NK-92 (cell line): ENCODE measurements around the gene ATXN2L.
"Not testable (repeated sequence)": the region's sequence is repeated elsewhere in the genome, so short reads cannot be mapped to it uniquely, and the experiment has no call there.

ENCODE experiments used
- DNase-seq: peaks from one replicate; lab custom pipeline; 2025; ENCODE audit not compliant: unreplicated experiment; lab: John Stamatoyannopoulos, UW

Gene ATXN2L

GRCh38 chr16:28822520-28823290 is at the start of gene ATXN2L:
ATXN2L (plus strand) TSS chr16:28822999; CDS start chr16:28823260, 261 bp downstream.
- DNase-seq: peak; percentile 17

GRCh38 chr16:28781697-28782096 is 41.1 kb upstream of the ATXN2L start:
- not testable (repeated sequence) for DNase-seq

GRCh38 chr16:28782357-28782756 is 40.4 kb upstream of the ATXN2L start:
- not testable (repeated sequence) for DNase-seq

- not testable (repeated sequence) for DNase-seq
These were observed 20.4 kb upstream of the ATXN2L start for GRCh38 chr16:28802235-28803019.

DNA sequence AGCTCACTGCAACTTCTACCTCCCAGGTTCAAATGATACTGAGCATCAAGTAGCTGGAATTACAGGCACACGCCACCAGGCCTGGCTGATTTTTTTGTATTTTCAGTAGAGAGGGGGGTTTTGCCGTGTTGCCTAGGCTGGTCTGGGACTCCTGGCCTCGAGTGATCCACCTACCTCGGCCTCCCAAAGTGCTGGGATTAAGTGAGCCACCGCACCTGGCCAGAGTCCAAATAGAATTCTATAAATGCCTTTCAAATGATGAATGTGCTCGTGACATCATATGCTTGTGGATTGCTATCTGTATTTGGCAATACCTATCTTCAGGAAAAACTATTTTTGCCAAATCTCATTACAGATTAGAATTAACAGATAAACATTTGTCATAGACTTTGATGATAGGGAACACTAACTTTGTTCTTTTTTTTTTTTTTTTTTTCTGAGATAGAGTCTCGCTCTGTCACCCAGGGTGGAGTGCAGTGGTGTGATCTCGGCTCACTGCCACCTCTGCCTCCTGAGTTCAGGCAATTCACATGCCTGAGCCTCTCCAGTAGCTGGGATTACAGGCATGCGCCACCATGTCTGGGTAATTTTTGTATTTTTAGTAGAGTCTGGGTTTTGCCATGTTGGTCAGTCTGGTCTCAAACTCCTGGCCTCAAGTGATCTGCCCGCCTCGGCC is 15.2 kb upstream of the ATXN2L start:
- not testable (repeated sequence) for DNase-seq

GRCh38 chr16:28820016-28820415 is 2.8 kb upstream of the ATXN2L start:
- DNase-seq: no peak

DNA sequence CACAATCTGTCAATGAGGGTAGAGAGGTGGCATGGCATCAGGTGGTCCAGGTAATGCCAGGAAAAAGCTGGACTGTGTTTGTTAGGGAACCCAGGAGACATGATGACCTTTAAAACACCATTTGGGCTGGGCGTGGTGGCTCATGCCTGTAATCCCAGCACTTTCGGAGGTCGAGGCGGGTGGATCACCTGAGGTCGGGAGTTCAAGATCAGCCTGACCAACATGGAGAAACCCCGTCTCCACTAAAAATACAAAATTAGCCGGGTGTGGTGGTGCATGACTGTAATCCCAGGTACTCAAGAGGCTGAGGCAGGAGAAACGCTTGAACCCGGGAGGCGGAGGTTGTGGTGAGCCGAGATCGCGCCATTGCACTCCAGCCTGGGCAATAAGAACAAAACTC is 2.3 kb upstream of the ATXN2L start:
- DNase-seq: not testable (repeated sequence)

- DNase-seq: no peak
These were observed 802 bp upstream of the ATXN2L start for GRCh38 chr16:28821874-28822519.

DNA sequence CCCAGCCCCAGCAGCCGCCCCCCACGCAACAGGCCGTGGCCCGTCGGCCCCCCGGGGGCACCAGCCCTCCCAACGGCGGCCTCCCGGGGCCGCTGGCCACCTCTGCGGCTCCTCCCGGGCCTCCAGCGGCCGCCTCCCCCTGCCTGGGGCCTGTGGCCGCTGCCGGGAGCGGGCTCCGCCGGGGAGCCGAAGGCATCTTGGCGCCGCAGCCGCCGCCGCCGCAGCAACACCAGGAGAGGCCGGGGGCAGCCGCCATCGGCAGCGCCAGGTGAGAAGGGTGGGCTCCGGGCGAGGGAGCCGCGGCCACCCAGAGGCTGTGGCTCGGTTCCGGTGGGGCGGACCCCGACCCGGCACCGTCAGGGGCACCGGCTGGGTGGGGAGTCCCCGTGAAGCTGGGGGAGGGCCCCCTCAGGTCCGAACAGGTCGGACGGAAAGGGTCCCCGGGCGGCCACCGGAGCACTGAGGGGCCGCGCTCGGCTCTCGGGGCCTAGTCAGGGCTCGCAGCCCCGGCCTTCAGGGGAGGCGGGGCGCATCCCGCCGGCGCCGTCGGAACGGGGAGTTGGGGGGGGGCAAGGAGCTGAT is 583 bp downstream of the ATXN2L start:
- DNase-seq: no peak

GRCh38 chr16:28823873-28824716 is 1.3 kb downstream of the ATXN2L start:
- peak; percentile 83 for DNase-seq

- no peak for DNase-seq
These were observed 1.8 kb downstream of the ATXN2L start for GRCh38 chr16:28824717-28824973.

DNA sequence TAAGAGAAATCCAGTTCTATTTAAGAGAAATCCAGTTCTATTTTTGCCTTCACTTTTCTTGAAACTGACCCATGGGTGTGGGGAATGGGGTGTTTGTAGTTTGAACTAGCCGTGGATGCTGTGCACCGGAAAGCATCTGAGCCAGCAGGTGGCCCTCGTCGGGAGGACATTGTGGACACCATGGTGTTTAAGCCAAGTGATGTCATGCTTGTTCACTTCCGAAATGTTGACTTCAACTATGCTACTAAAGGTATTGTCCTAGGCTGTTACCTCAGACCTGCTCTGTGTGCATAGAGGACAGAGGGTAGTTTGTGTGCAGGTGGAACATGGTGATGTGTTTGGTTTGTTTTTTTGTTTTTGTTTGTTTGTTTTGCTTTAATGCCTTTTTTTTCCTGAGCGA is 3.3 kb downstream of the ATXN2L start:
- DNase-seq: no peak

DNA sequence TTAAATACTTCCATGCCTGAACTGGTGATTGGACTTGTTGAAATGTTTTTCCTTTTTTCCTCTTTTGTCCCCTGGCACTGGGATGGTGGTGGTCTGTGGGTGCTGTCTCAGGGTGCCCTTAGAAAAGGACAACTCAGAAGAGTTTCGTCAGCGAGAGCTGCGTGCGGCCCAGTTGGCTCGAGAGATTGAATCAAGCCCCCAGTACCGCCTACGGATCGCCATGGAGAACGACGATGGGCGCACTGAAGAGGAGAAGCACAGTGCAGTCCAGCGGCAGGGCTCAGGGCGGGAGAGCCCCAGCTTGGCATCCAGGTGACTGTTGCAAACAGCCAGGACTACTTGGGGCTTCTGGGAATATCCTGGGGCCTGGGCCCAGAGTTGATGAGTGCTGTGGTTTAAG is 6.9 kb downstream of the ATXN2L start:
- no peak for DNase-seq

- no peak for DNase-seq
These were observed 7.7 kb downstream of the ATXN2L start for GRCh38 chr16:28830531-28830930.

GRCh38 chr16:28834349-28834748 is 11.6 kb downstream of the ATXN2L start:
- DNase-seq: no peak

- no peak for DNase-seq
These were observed 12.4 kb downstream of the ATXN2L start for GRCh38 chr16:28834873-28835863.

DNA sequence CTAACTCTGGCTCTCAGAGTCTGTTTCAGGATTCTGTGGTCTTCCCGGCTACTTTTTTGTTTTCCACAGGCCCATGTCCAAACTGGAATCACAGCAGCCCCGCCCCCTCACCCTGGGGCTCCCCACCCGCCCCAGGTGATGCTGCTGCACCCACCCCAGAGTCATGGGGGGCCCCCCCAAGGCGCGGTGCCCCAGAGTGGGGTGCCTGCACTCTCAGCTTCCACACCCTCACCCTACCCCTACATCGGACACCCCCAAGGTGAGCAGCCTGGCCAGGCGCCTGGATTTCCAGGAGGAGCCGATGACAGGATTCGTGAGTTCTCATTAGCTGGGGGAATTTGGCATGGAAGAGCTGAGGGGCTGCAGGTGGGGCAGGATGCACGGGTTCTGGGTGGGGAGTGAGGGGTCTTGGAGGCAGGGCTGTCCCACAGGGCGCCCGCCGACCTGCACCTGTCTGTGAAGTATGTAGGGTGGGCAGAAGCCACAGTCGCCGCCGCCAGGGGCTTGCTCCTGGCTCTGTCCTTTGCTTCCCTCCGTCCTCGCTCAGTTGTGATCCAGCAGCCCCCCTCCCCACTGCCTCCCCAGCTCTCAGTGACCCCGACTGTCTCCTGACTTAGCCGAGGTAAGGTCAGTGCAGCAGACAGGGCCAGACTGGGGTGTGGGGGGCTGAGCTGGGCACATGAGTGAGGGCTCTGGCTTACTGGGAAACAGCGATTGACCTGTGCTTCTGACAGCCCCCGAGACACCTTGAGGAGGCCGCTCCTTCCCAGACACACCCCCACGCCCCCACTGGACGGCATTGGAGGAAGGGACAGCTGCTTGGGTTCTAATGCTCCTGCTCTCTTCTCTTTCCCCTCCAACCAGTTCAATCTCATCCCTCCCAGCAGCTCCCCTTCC is 13.3 kb downstream of the ATXN2L start:
- DNase-seq: no peak

GRCh38 chr16:28836761-28837064 is 13.9 kb downstream of the ATXN2L start:
- no peak for DNase-seq
